Measurements from ENCODE around the gene MTARC2. TPM values are rescaled to one million over a fixed set of nuclear protein-coding genes. Genes with fewer than 3 reads are reported as not detected.

MTARC2 gene
- total and polyA plus RNA-seq, 2 of the 4 experiments (the other 2 are of a cell fraction) = 0.36 to 2.6 TPM

GRCh38 chr1:220702733-220703270, 45.3 kb upstream of the MTARC2 start:
- Histone ChIP-seq H4K91ac (ENCODE audit: insufficient read depth, low read depth, low read length) (no peak overlapping the region), H2AFZ (replicated peaks; ENCODE audit: low read length, poor library complexity) (no peak overlapping the region), H3K79me1 (ENCODE audit: low read depth in 1 of 2, low read length in 2 of 2) (no peaks in the 10 kb centered on the region), H2BK5ac (ENCODE audit: low read depth, low read length, poor library complexity, severe bottlenecking) (no peak overlapping the region), H2AK9ac (replicated peaks; ENCODE audit: low read depth, low read length, poor library complexity) (no peak overlapping the region), H3K4me3 (ENCODE audit: insufficient read depth, low read depth, low read length) (no peak overlapping the region), H3K56ac (ENCODE audit: extremely low read depth, insufficient read depth, low read length) (no peak overlapping the region), H3K4ac (ENCODE audit: low read depth, low read length) (no peak overlapping the region), H3K14ac (replicated peaks; ENCODE audit: low read depth, low read length) (no peak overlapping the region), H3K27ac (ENCODE audit: insufficient read depth, low read length) (no peak overlapping the region), H2BK20ac (ENCODE audit: low read depth, low read length) (no peak overlapping the region), H3K9ac (ENCODE audit: low read depth, low read length) (no peak overlapping the region), H3K9me1 (ENCODE audit: insufficient read depth, low read length) (no peaks in the 10 kb centered on the region), H4K5ac (ENCODE audit: low read depth, low read length) (no peak overlapping the region), H2BK120ac (ENCODE audit: low read depth, low read length) (no peak overlapping the region), H2BK15ac (ENCODE audit: low read depth, low read length) (no peak overlapping the region), H3K18ac (ENCODE audit: low read depth, low read length) (no peak overlapping the region), H2AK5ac (ENCODE audit: low read depth, low read length) (no peak overlapping the region), H4K20me1 (ENCODE audit: insufficient read depth, low read length) (no peaks in the 10 kb centered on the region), H4K8ac (ENCODE audit: low read depth in 2 of 2, low read length in 2 of 2) (no peak overlapping the region), H3K4me1 (ENCODE audit: control insufficient read depth, insufficient read depth, low read length) (no peaks in the 10 kb centered on the region), H3K9me3 (ENCODE audit: control insufficient read depth, insufficient read depth, low read length) (no peaks in the 10 kb centered on the region), H3K23ac (ENCODE audit: low read depth, low read length) (no peak overlapping the region), H3K36me3 (ENCODE audit: control insufficient read depth, insufficient read depth, low read length) (no peaks in the 10 kb centered on the region), H3K27me3 (ENCODE audit: control insufficient read depth, insufficient read depth, low read length) (peaks cover 12% of the 10 kb centered on the region), H3K4me2 (ENCODE audit: low read depth, low read length) (no peak overlapping the region)
- POLR2A ChIA-PET (ENCODE audit: unreplicated experiment) = no interaction called here
- no peak for DNase-seq
- BruUV-seq (replicated peaks) = no TSS peak
- 100% methylated on average over 1 of the region's 5 CpGs; no CpG with 5 or more reads in 1 of the 2 experiments for WGBS, 2 experiments (ENCODE audit: extremely low coverage in 2 of 2, insufficient read length in 1 of 2)
- TF ChIP-seq CTCF (conservative IDR thresholded peaks at IDR 0.05; ENCODE audit: low read depth, low read length) (no peak), MAZ (IDR thresholded peaks at IDR 0.05; ENCODE audit: borderline replicate concordance, low read depth, low read length) (no peak), MXI1 (IDR thresholded peaks at IDR 0.05; ENCODE audit: borderline replicate concordance, low read depth, low read length) (no peak)
- CTCF ChIA-PET = interaction anchor here (0.8 to 1.6 kb wide), 2 partner anchors 17 to 31 kb away, joined by 3 to 5 read pairs; no protein-coding TSS in a partner anchor
- dilution Hi-C loops (cut with HindIII; ENCODE audit: low sequenced_read_pairs, unreplicated experiment) (no loop called here), intact Hi-C loops (cut with micrococcal nuclease) (no loop called here), in situ Hi-C loops (cut with MboI; ENCODE audit: low sequenced_read_pairs) (no loop called here)
- ATAC-seq (ENCODE audit: low read depth) = no peak
